Lower leg skin (tissue), 4 donors: Measurements from ENCODE around the gene STX8. TPM values are rescaled to one million over a fixed set of nuclear protein-coding genes. Genes with fewer than 3 reads are reported as not detected.

Experiments
- DNase-seq, 2 donors: peaks; one replicate each; pipeline ENCODE4 v3.0.0-alpha.2; 2019; ENCODE audit warnings: low spot score in 2 of 2
- H3K4me3 ChIP-seq: fragments of 200-600 bp; sonication (generic); 2 replicates; pipeline ENCODE4 v1.5.1; 2017; ENCODE audit warnings: mild to moderate bottlenecking, low read depth; ENCODE audit not compliant: poor library complexity, severe bottlenecking
- POLR2A ChIP-seq, 2 donors: fragments of 450-650 bp; IDR thresholded peaks; one replicate each; pipeline ENCODE4 v1.6.1; 2016 to 2017; ENCODE audit warnings: antibody characterized with exemption in 2 of 2, mild to moderate bottlenecking in 1 of 2, moderate library complexity in 1 of 2
- WGBS, 2 donors: methylation state at CpG; one replicate each; pipeline ENCODE4 v1.1.5; 2018; 5-methylcytosine and 5-hydroxymethylcytosine counted together
- intact Hi-C: fragments of 100-400 bp; cut with DNase I; formaldehyde crosslinking; loops from one replicate; pipeline ENCODE4 v1.15.0; 2023; ENCODE audit warnings: low total_unique reads
- total RNA-seq, 4 donors: library from RNA; depleted of rRNA; stranded (reverse); fragments of >200 nt; gene quantifications; one replicate each; pipeline ENCODE4 v1.1.0, GENCODE V29; 2016
- TF ChIP-seq, protein P1 (sequence below), 3 donors: fragments of 450-650 bp; IDR thresholded peaks; one replicate each; pipeline ENCODE4 v1.5.1; 2016; ENCODE audit warnings: antibody characterized with exemption in 3 of 3, mild to moderate bottlenecking in 3 of 3, moderate library complexity in 2 of 3

STX8 gene
- total RNA-seq, 4 donors from 2014 or later = 32.1 to 56.4 (median 45.1) TPM

DNA sequence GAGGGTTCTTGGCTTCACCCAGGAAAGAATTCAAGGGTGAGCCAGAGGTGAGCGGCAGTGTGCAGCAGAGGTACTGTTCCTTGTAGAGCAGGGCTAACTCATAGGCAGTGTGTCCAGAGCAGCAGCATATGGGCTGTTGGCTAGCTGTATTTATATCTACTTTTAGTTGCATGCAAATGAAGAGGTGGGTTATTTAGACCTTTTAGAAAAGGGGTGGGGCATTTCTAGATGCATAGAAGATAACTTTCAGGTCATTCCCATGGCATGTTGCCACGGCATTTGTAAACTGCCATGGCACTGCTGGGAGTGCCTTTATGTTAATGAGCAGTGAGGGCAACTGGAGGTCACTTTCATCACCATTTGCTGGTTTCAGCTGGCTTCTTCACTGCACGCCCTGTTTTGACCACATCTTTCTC, 141.0 kb downstream of the STX8 start:
- intact Hi-C loops = no loop called here
- H3K4me3 ChIP-seq = no peak overlapping the region
- 88 to 89% methylated on average over 3 of the region's 3 CpGs for WGBS, 2 donors
- no peak for DNase-seq
- TF ChIP-seq POLR2A (IDR thresholded peaks at IDR 0.05) = no peak
- TF ChIP-seq, protein P1, sequence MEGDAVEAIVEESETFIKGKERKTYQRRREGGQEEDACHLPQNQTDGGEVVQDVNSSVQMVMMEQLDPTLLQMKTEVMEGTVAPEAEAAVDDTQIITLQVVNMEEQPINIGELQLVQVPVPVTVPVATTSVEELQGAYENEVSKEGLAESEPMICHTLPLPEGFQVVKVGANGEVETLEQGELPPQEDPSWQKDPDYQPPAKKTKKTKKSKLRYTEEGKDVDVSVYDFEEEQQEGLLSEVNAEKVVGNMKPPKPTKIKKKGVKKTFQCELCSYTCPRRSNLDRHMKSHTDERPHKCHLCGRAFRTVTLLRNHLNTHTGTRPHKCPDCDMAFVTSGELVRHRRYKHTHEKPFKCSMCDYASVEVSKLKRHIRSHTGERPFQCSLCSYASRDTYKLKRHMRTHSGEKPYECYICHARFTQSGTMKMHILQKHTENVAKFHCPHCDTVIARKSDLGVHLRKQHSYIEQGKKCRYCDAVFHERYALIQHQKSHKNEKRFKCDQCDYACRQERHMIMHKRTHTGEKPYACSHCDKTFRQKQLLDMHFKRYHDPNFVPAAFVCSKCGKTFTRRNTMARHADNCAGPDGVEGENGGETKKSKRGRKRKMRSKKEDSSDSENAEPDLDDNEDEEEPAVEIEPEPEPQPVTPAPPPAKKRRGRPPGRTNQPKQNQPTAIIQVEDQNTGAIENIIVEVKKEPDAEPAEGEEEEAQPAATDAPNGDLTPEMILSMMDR (IDR thresholded peaks at IDR 0.05) = no peak

DNA sequence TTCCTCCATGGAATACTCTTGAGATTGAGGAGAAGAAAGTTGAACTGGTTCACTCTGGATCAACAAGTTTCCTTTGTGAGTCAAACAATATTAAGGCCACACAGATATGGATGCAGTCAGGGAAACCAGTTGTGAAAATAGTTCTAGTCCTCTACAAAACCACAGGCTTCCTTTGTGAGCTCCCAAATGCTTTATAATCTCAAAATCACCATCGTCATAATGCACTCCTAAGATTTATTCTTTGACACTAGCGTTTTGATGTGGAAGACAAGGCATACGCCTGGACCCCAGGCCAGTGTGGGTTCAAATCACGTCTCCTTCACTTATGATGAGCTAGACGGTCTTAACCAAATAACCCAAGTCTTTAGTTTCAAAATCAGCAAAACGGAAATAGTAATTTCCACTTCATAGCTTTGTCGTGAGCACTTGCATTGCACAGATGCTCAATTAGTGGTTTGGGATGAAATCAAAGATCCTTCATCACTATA, 142.6 kb downstream of the STX8 start:
- TF ChIP-seq, protein P1 (IDR thresholded peaks at IDR 0.05) = no peak
- TF ChIP-seq POLR2A (IDR thresholded peaks at IDR 0.05) = no peak
- no peak for DNase-seq
- intact Hi-C loops = no loop called here
- WGBS, 2 donors = 79 to 87% methylated on average over 7 of the region's 7 CpGs
- H3K4me3 ChIP-seq = no peak overlapping the region

DNA sequence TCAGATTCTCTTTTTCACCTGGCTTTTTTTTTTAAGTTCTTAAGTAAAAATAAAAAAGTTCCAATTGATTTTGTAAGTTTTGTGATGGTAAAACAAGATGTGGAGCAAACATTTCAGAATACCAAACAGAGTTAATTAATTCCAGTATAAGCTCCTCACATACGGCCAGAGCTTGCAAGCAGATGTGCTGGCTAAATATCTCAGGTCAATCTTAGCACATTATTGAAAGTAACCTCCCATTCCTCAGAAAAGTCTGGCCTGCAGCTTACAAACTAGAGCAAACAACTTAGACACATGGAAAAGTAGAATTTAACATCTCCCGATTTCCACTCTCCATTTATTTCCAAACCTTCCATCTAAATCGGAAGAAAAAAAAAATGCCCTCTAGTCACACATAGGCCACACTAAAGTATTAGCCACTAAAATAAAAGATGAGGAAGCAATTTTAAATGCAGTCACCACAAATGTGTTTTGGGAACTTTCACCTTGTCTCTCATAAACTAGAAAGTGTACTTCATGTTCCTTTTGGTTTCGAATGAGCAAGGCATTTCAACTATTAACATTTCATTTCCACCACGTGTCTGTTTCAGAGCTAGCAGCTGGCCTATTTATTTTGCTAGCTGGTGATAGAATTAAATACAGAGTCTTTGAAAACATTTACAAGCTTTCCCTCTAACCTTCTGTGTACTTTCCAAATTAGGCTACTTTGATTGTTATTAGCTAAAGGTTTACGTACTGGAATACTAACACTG, 143.3 kb downstream of the STX8 start:
- intact Hi-C loops = no loop called here
- no peak for TF ChIP-seq POLR2A (IDR thresholded peaks at IDR 0.05)
- TF ChIP-seq, protein P1 (IDR thresholded peaks at IDR 0.05) = no peak
- no peak overlapping the region for H3K4me3 ChIP-seq
- 59 to 62% methylated on average over 6 of the region's 6 CpGs for WGBS, 2 donors
- DNase-seq = no peak

DNA sequence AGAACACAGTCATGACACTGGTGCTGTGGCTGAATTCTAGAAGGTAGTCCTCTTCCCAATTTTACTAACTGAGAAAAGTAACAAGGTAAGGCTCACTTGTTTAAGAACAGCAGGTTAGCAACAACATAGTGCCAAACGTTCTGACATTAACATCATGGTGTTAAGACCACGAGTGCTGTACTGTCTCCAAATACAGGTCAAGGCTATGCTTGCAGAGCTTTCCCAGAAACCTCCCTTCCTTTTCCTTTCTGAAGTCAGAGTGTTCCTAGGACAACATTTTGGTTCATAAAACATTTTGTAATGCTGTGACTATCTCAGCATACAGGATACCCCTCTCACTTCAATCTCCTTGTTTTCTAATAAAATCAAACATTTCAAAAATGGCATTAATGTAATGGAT, 144.0 kb downstream of the STX8 start:
- 49 to 69% methylated on average over 2 of the region's 2 CpGs for WGBS, 2 donors
- TF ChIP-seq, protein P1 (IDR thresholded peaks at IDR 0.05) = no peak
- no peak for TF ChIP-seq POLR2A (IDR thresholded peaks at IDR 0.05)
- intact Hi-C loops = no loop called here

DNA sequence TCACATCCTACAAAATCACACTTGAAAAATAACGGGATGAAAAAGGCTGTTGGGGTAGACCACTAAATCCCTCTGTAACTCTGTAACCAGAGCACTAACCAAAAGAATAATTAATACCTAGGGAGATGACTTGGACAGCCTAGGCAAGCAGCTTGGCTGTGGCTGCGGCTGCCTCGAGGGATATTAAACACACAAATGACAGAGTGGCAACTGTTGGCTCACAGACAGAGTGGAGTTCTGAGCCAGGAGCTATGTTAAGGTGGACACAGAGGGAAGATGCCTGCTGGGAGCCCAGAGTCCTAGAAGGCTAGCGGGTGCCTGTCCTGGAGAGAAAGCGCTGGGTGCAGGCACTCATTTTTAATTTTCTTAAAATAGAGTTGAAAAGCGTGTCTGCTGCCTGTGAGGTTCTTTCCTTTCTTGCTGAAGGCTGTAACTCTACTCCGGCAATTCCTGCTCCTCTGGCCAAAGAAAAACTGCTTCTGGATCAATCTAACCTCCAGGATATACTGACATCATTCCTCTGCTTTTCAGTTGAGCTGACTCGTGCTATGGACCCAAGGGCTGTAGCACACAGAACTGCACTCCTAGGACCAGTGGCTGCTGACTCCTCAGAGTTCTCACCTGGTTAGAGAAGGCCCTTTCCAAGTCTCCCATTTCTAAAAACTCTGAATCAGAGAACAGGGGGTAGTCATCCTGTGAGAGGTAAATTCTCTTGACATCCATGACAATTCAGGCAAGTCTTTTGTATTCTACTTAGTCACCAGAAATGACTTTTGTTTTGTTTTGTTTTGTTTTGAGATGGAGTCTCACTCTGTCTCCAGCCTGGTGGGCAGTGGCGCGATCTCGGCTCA, 147.9 kb downstream of the STX8 start:
- H3K4me3 ChIP-seq = no peak overlapping the region
- DNase-seq = peak in 1 of 2 donors; percentile 29
- TF ChIP-seq POLR2A (IDR thresholded peaks at IDR 0.05) = no peak
- TF ChIP-seq, protein P1 (IDR thresholded peaks at IDR 0.05) = no peak
- intact Hi-C loops = no loop called here
- 43 to 48% methylated on average over 11 of the region's 11 CpGs for WGBS, 2 donors

More for the DNA sequence above, 144.0 kb downstream of the STX8 start:
- DNase-seq = no peak
- no peak overlapping the region for H3K4me3 ChIP-seq
